Gastroesophageal sphincter (tissue), 3 donors: ENCODE data around the gene TECPR1.

ENCODE experiments used
- CTCF ChIP-seq, 4 experiments: fragments of 200-600 bp in 2 of 4; fragments of 450-650 bp in 2 of 4; sonication (generic) in 1 of 4; IDR thresholded peaks; one replicate each; pipeline ENCODE4 v1.5.1; 2017 to 2019; ENCODE audit warnings: antibody characterized with exemption in 4 of 4, mild to moderate bottlenecking in 2 of 4, moderate library complexity in 2 of 4
- EP300 ChIP-seq: sonication (generic); formaldehyde crosslinking; IDR thresholded peaks from one replicate; pipeline ENCODE4 v1.6.1; 2017; ENCODE audit warnings: antibody characterized with exemption, mild to moderate bottlenecking
- POLR2A ChIP-seq, 2 donors: fragments of 450-650 bp; IDR thresholded peaks; one replicate each; pipeline ENCODE4 v1.6.1; 2017; ENCODE audit warnings: antibody characterized with exemption in 2 of 2, mild to moderate bottlenecking in 2 of 2, moderate library complexity in 1 of 2

GRCh38 chr7:98235901-98236300, 16.1 kb downstream of the TECPR1 start:
- TF ChIP-seq CTCF (IDR thresholded peaks at IDR 0.05) (no peak), EP300 (no peak), POLR2A (IDR thresholded peaks at IDR 0.05) (no peak)
